K562 (cell line): ENCODE data around the gene KCND3. TPM values are rescaled to one million over a fixed set of nuclear protein-coding genes. Genes with fewer than 3 reads are reported as not detected.

Source experiments
- ATF7 ChIP-seq: fragments of 450-650 bp; IDR thresholded peaks from 2 replicates; pipeline ENCODE4 v1.7.1; 2014; ENCODE audit warnings: mild to moderate bottlenecking, moderate library complexity
- CTBP1 ChIP-seq: fragments of 450-650 bp; IDR thresholded peaks from 2 replicates; pipeline ENCODE4 v1.6.1; 2016; ENCODE audit warnings: borderline replicate concordance
- ETS1 ChIP-seq: conservative IDR thresholded peaks from 2 replicates; pipeline ENCODE4 v1.6.1; 2011; ENCODE audit warnings: low read depth, mild to moderate bottlenecking, low read length; ENCODE audit not compliant: control insufficient read depth
- FOXA1 ChIP-seq: fragments of 450-650 bp; IDR thresholded peaks from 2 replicates; pipeline ENCODE4 v1.6.1; 2016; ENCODE audit warnings: mild to moderate bottlenecking, borderline replicate concordance
- HDAC1 ChIP-seq, 2 experiments: fragments of 450-650 bp; IDR thresholded peaks; 2 replicates each; pipeline ENCODE4 v1.6.1; 2016 to 2017; ENCODE audit warnings: inconsistent platforms in 1 of 2, mild to moderate bottlenecking in 1 of 2, moderate library complexity in 1 of 2
- KLF10 ChIP-seq: fragments of 250-450 bp; sonication (Bioruptor Pico); IDR thresholded peaks from 2 replicates; pipeline ENCODE4 v1.6.1; 2021; ENCODE audit warnings: matching md5 sums
- KLF16 ChIP-seq: IDR thresholded peaks from 2 replicates; pipeline ENCODE4 v1.6.1; 2016; ENCODE audit warnings: antibody characterized with exemption
- LCOR ChIP-seq: sonication (generic); formaldehyde crosslinking; IDR thresholded peaks from 2 replicates; pipeline ENCODE4 v1.8.0; 2022; ENCODE audit warnings: mild to moderate bottlenecking, missing genetic modification reagents
- MAFF ChIP-seq: IDR thresholded peaks from 2 replicates; pipeline ENCODE4 v1.6.1; 2012; ENCODE audit warnings: low read length, improper control_type of control experiment
- MED1 ChIP-seq: sonication (generic); formaldehyde crosslinking; IDR thresholded peaks from 2 replicates; pipeline ENCODE4 v1.8.1; 2023; ENCODE audit warnings: missing genetic modification reagents, borderline replicate concordance
- NFIC ChIP-seq: fragments of 450-650 bp; IDR thresholded peaks from 2 replicates; pipeline ENCODE4 v1.6.1; 2017; ENCODE audit warnings: mild to moderate bottlenecking, inconsistent platforms
- PBX2 ChIP-seq, 2 experiments: IDR thresholded peaks in 1 of 2; conservative IDR thresholded peaks in 1 of 2; 2 replicates each; pipeline ENCODE4 v1.6.1; 2016; ENCODE audit warnings: low read depth in 2 of 2, mild to moderate bottlenecking in 1 of 2, missing compliant biosample characterization in 1 of 2, missing genetic modification characterization in 1 of 2, moderate library complexity in 1 of 2
- PRPF4 ChIP-seq: fragments of 200-400 bp; formaldehyde crosslinking; IDR thresholded peaks from one replicate; pipeline ENCODE4 v1.6.1; 2017; ENCODE audit warnings: low read length, low read depth, mild to moderate bottlenecking; ENCODE audit not compliant: insufficient read depth, poor library complexity, severe bottlenecking
- RB1 ChIP-seq: fragments of 450-650 bp; IDR thresholded peaks from 2 replicates; pipeline ENCODE4 v1.6.1; 2017; ENCODE audit warnings: low read depth, mild to moderate bottlenecking
- SOX6 ChIP-seq: fragments of 450-650 bp; IDR thresholded peaks from 2 replicates; pipeline ENCODE4 v1.6.1; 2014; ENCODE audit warnings: mild to moderate bottlenecking
- TARDBP ChIP-seq: fragments of 450-650 bp; IDR thresholded peaks from 2 replicates; pipeline ENCODE4 v1.6.1; 2016
- TCF7 ChIP-seq: sonication (generic); IDR thresholded peaks from 2 replicates; pipeline ENCODE4 v1.6.1; 2016; ENCODE audit warnings: antibody characterized with exemption, borderline replicate concordance
- TGIF2 ChIP-seq: sonication (generic); formaldehyde crosslinking; IDR thresholded peaks from 2 replicates; pipeline ENCODE4 v1.8.1; 2022; ENCODE audit warnings: mild to moderate bottlenecking, missing genetic modification reagents, moderate library complexity
- THRAP3 ChIP-seq: fragments of 450-650 bp; IDR thresholded peaks from 2 replicates; pipeline ENCODE4 v1.6.1; 2016; ENCODE audit warnings: mild to moderate bottlenecking, inconsistent platforms, borderline replicate concordance
- VEZF1 ChIP-seq: fragments of 200-800 bp; sonication (Bioruptor generic); IDR thresholded peaks from 2 replicates; pipeline ENCODE4 v1.6.1; 2017; ENCODE audit warnings: missing genetic modification characterization, missing compliant biosample characterization
- ZBTB2 ChIP-seq: fragments of 450-650 bp; IDR thresholded peaks from 2 replicates; pipeline ENCODE4 v1.6.1; 2016; ENCODE audit warnings: antibody characterized with exemption
- ZNF324 ChIP-seq: fragments of 250-450 bp; sonication (Bioruptor Pico); IDR thresholded peaks from 2 replicates; pipeline ENCODE4 v1.4.0; 2020; ENCODE audit warnings: mild to moderate bottlenecking
- ZNF436 ChIP-seq: fragments of 250-450, 450-650 bp; sonication (Bioruptor Pico); formaldehyde crosslinking; IDR thresholded peaks from 2 replicates; pipeline ENCODE4 v1.7.0; 2020; ENCODE audit warnings: mild to moderate bottlenecking
- ZNF668 ChIP-seq: fragments of 250-450 bp; sonication (Bioruptor Pico); IDR thresholded peaks from 2 replicates; pipeline ENCODE4 v1.8.0; 2022; ENCODE audit warnings: mild to moderate bottlenecking, inconsistent platforms
- polyA plus RNA-seq, 8 experiments: library from polyadenylated mRNA; depleted of rRNA in 4 of 8; stranded (reverse) in 5 of 8; unstranded in 3 of 8; fragments of >200 nt; fragmentation: Nextera tagmentation in 2 of 8; fragmentation: Illumina TruSeq in 1 of 8; extraction: Ambion mirVana in 2 of 8; extraction: Trizol in 1 of 8; gene quantifications; 2 replicates each; pipeline versions ENCODE4 v1.2.1 to v1.2.3, GENCODE V29; 2011 to 2014; ENCODE audit warnings: inconsistent platforms in 1 of 8, missing spikeins in 1 of 8
- total RNA-seq, 7 experiments: library from RNA; depleted of rRNA in 6 of 7; stranded (reverse); fragments of >200 nt in 6 of 7; fragmentation: Illumina TruSeq in 2 of 7; extraction: Trizol in 2 of 7; gene quantifications; 2 replicates each; pipeline versions ENCODE4 v1.2.1 to v1.2.3, GENCODE V29; 2011 to 2021; ENCODE audit warnings: low replicate concordance in 1 of 7

KCND3 gene
- total and polyA plus RNA-seq, 9 of the 15 experiments (the other 6 are each of a cell fraction or from before 2014, with no cell fraction given): not detected

GRCh38 chr1:111739194-111739924 lies 250.1 kb downstream of the KCND3 start, which contains the start of gene INKA2 (continued):
- no peak for TF ChIP-seq NFIC
- no peak for TF ChIP-seq FOXA1
- no peak for TF ChIP-seq THRAP3
- no peak for TF ChIP-seq SOX6
- TF ChIP-seq PBX2 (CRISPR knock-in tag; IDR thresholded peaks at IDR 0.05; ENCODE audit: low read depth): no peak
- TF ChIP-seq PBX2 (tag; conservative IDR thresholded peaks at IDR 0.05; ENCODE audit: low read depth): no peak
- TF ChIP-seq CTBP1: peak; percentile 69
- no peak for TF ChIP-seq PRPF4
- TF ChIP-seq MED1: no peak
- no peak for TF ChIP-seq RB1
- no peak for TF ChIP-seq ZNF436 (CRISPR knock-in tag)
- TF ChIP-seq ETS1: no peak
- TF ChIP-seq HDAC1 (IDR thresholded peaks at IDR 0.05): peak in 1 of 2 experiments; percentile 50; a peak in 1 of 4 replicates
- TF ChIP-seq TGIF2 (CRISPR knock-in tag): no peak
- no peak for TF ChIP-seq ZBTB2
- no peak for TF ChIP-seq TCF7
- TF ChIP-seq ATF7: 0 out of 2 replicates have a peak, but pooled peaks have one; percentile 37
- no peak for TF ChIP-seq LCOR (CRISPR knock-in tag)
- 0 out of 2 replicates have a peak, but pooled peaks have one; percentile 5 for TF ChIP-seq KLF16
- no peak for TF ChIP-seq ZNF668 (CRISPR knock-in tag)
- TF ChIP-seq VEZF1 (CRISPR knock-in tag): peak; percentile 59
- 0 out of 2 replicates have a peak, but pooled peaks have one; percentile 71 for TF ChIP-seq TARDBP
- TF ChIP-seq MAFF: no peak
- no peak for TF ChIP-seq ZNF324 (CRISPR knock-in tag)
- no peak for TF ChIP-seq KLF10 (CRISPR knock-in tag)
